Activated naive CD8-positive, alpha-beta T cell treated with anti-CD3 and anti-CD28 coated beads for 36 hours (primary cell): Measurements from ENCODE around the gene WDR17. TPM values are rescaled to one million over a fixed set of nuclear protein-coding genes. Genes with fewer than 3 reads are reported as not detected.

Experiments
- DNase-seq: peaks from one replicate; pipeline ENCODE4 v3.0.0; 2021
- H3K27ac Mint-ChIP-seq: one replicate; pipeline ENCODE4 v1.8.0; 2022; ENCODE audit warnings: mild to moderate bottlenecking, moderate library complexity, mixed read lengths
- H3K27me3 Mint-ChIP-seq: one replicate; pipeline ENCODE4 v1.8.0; 2022; ENCODE audit warnings: mild to moderate bottlenecking, mixed read lengths
- H3K36me3 Mint-ChIP-seq: one replicate; pipeline ENCODE4 v1.8.0; 2021; ENCODE audit warnings: mild to moderate bottlenecking, mixed read lengths
- H3K4me1 Mint-ChIP-seq: one replicate; pipeline ENCODE4 v1.8.0; 2021; ENCODE audit warnings: mixed read lengths
- H3K4me3 Mint-ChIP-seq: one replicate; pipeline ENCODE4 v1.8.0; 2022; ENCODE audit warnings: mild to moderate bottlenecking, moderate library complexity, mixed read lengths
- H3K9me3 Mint-ChIP-seq: one replicate; pipeline ENCODE4 v1.8.0; 2022; ENCODE audit warnings: mixed read lengths
- total RNA-seq, 2 experiments: library from RNA; stranded (reverse); gene quantifications; one replicate each; pipeline ENCODE4 v1.2.3, GENCODE V29; 2021

Gene WDR17
- total RNA-seq = 1 to 10 TPM; 1.9 to 2.7 TPM

DNA sequence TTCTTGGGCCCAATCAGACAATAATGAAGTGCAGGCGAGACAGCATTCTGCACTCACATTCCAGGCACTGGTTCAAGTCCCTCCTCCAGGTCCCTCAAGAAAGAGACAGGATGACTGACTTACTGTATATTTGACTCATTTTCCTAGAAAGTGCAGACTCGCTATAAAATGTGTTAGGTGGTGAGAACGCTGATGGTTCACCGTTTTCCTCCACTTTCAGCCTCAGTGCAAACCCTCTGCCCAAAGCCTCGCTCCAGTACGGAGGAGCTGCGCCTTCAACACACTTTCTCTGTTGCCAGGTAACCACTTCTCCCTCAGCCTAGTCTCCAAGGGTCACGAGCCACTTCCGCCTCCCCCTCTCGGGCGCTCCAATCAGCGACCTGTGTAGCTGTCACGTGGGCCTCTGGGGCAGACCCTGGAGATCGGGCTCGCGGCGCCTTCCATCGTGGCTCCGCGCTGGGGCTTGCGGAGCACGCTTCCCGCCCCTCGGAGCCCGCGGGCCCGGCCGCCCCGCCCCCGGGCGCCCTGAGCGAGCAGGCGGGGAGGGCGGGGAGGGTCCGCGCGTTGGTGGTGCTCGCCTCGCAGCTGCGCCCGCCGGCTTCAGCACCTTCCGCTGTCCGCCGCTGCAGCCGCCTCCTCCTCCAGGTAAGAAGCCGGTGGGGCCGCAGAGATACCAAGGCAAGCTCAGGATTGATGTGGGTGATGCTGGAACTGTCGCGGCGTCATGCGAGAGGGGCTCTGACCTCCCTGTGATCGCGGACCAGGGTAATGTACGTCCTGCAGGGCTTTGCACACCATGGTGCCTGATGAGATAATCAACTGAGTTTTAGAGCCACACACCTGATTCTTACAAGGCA lies at the start of gene WDR17:
Gene WDR17, plus strand, starts transcription at position 407 of the 857 bp plus-strand sequence. CDS start 45,740 bp downstream, outside the sequence.
- peaks cover 12% of the 10 kb centered on the region for H3K4me1 Mint-ChIP-seq
- no peaks in the 10 kb centered on the region for H3K36me3 Mint-ChIP-seq
- no peaks in the 10 kb centered on the region for H3K9me3 Mint-ChIP-seq
- peak within 1 kb of the TSS; percentile 88 for H3K4me3 Mint-ChIP-seq
- H3K27me3 Mint-ChIP-seq = peaks cover 42% of the 10 kb centered on the region
- DNase-seq = peak; percentile 89
- H3K27ac Mint-ChIP-seq = peak within 1 kb of the TSS; percentile 67

- H3K4me3 Mint-ChIP-seq = no peak overlapping the region
Measured at GRCh38 chr4:176016601-176017000, 49.0 kb upstream of the WDR17 start.

DNA sequence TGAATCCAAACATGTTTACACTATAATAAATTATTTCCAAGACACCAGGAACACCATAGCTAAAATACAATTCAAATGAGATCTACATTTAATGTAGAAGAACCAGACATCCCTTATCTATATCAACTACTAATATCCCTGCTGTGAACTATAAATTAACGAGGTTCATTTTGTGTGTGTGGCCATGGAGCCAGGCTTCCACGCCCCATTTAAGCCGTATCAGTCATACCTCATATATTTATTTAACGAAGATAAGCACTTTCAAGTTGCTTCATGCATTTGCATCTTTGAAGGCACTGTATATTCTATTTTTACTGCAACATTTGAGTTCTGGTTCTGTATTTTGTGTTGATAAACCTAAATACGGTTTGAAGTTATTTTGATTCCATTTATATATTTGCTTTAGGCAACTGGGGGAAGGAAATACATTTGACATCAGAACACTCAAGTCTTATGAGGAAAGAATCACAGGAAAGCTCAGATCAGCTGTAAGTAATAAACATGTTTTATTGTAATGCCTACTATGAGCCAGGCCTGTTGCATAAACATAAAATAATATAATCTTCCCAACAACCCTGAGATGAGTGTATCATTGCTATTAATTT lies 45.1 kb upstream of the WDR17 start:
- no peak for DNase-seq
- no peak overlapping the region for H3K27ac Mint-ChIP-seq
- H3K9me3 Mint-ChIP-seq = no peaks in the 10 kb centered on the region
- no peaks in the 10 kb centered on the region for H3K4me1 Mint-ChIP-seq
- H3K4me3 Mint-ChIP-seq = no peak overlapping the region
- H3K36me3 Mint-ChIP-seq = no peaks in the 10 kb centered on the region
- peaks cover 12% of the 10 kb centered on the region for H3K27me3 Mint-ChIP-seq

More at GRCh38 chr4:176016601-176017000, 49.0 kb upstream of the WDR17 start:
- Mint-ChIP-seq H3K27me3 (peaks cover 8% of the 10 kb centered on the region), H3K27ac (no peak overlapping the region), H3K4me1 (no peaks in the 10 kb centered on the region), H3K36me3 (no peaks in the 10 kb centered on the region), H3K9me3 (no peaks in the 10 kb centered on the region)
- DNase-seq = no peak

GRCh38 chr4:176030391-176030790 lies 35.2 kb upstream of the WDR17 start:
- Mint-ChIP-seq H3K4me1 (no peaks in the 10 kb centered on the region), H3K36me3 (no peaks in the 10 kb centered on the region), H3K27me3 (peaks cover 16% of the 10 kb centered on the region), H3K27ac (no peak overlapping the region), H3K9me3 (no peaks in the 10 kb centered on the region), H3K4me3 (no peak overlapping the region)
- no peak for DNase-seq

DNA sequence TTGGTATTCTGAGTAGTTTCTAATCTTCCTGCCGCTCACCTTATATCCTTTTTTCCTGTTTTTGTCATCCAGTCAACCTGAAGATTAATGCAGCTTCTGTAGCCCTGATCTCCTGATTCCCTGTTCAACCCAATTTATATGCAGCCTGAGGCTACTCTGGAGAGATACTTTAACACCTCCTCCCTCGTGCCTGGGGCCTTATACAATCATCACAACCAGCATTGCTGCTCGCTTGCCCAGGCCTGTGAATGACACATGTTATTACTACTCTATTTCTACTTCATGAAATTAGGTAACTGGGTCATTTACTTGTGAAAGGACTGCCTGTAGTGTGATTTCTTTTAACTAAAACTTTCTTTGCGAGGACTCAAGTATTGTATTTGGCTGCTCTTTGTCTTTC lies 33.7 kb upstream of the WDR17 start:
- Mint-ChIP-seq H3K4me1 (peaks cover 4% of the 10 kb centered on the region), H3K27ac (no peak overlapping the region), H3K27me3 (peaks cover 10% of the 10 kb centered on the region), H3K4me3 (no peak overlapping the region), H3K9me3 (no peaks in the 10 kb centered on the region), H3K36me3 (no peaks in the 10 kb centered on the region)
- DNase-seq = no peak

GRCh38 chr4:176032454-176032853 lies 33.2 kb upstream of the WDR17 start:
- peaks cover 4% of the 10 kb centered on the region for H3K4me1 Mint-ChIP-seq
- DNase-seq = no peak
- no peak overlapping the region for H3K27ac Mint-ChIP-seq
- no peaks in the 10 kb centered on the region for H3K36me3 Mint-ChIP-seq
- no peak overlapping the region for H3K4me3 Mint-ChIP-seq
- H3K27me3 Mint-ChIP-seq = peaks cover 8% of the 10 kb centered on the region
- H3K9me3 Mint-ChIP-seq = no peaks in the 10 kb centered on the region

GRCh38 chr4:176034499-176034898 lies 31.1 kb upstream of the WDR17 start:
- peaks cover 4% of the 10 kb centered on the region for H3K4me1 Mint-ChIP-seq
- no peak overlapping the region for H3K4me3 Mint-ChIP-seq
- H3K27ac Mint-ChIP-seq = no peak overlapping the region
- H3K36me3 Mint-ChIP-seq = no peaks in the 10 kb centered on the region
- peaks cover 5% of the 10 kb centered on the region for H3K9me3 Mint-ChIP-seq
- no peak for DNase-seq
- H3K27me3 Mint-ChIP-seq = peaks cover 3% of the 10 kb centered on the region

- no peaks in the 10 kb centered on the region for H3K36me3 Mint-ChIP-seq
- H3K27ac Mint-ChIP-seq = no peak overlapping the region
- peaks cover 9% of the 10 kb centered on the region for H3K9me3 Mint-ChIP-seq
- DNase-seq = no peak
- H3K4me1 Mint-ChIP-seq = peaks cover 4% of the 10 kb centered on the region
- no peak overlapping the region for H3K4me3 Mint-ChIP-seq
- no peaks in the 10 kb centered on the region for H3K27me3 Mint-ChIP-seq
Measured at GRCh38 chr4:176034936-176035335, 30.7 kb upstream of the WDR17 start.

GRCh38 chr4:176036585-176037205 lies 28.9 kb upstream of the WDR17 start:
- H3K4me1 Mint-ChIP-seq = peaks cover 4% of the 10 kb centered on the region
- H3K36me3 Mint-ChIP-seq = no peaks in the 10 kb centered on the region
- no peak for DNase-seq
- peaks cover 5% of the 10 kb centered on the region for H3K27me3 Mint-ChIP-seq
- H3K27ac Mint-ChIP-seq = no peak overlapping the region
- H3K4me3 Mint-ChIP-seq = no peak overlapping the region
- peaks cover 10% of the 10 kb centered on the region for H3K9me3 Mint-ChIP-seq

DNA sequence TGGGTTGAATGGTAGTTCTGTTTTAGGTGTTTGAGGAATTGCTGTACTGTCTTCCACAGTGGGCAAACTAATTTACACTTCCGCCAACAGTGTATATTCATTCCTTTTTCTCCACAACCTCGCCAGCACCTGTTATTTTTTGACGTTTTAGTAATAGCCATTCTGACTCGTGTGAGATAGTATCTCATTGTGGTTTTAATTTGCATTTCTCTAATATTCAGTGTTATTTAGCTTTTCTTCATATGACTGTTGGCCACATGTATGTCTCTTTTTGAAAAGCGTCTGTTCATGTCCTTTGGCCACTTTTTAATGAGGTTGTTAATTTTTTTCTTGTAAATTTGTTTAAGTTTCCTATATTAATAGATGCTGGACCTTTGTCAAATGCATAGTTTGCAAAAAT lies 26.9 kb upstream of the WDR17 start:
- peaks cover 16% of the 10 kb centered on the region for H3K27me3 Mint-ChIP-seq
- H3K27ac Mint-ChIP-seq = no peak overlapping the region
- H3K9me3 Mint-ChIP-seq = peaks cover 10% of the 10 kb centered on the region
- no peak for DNase-seq
- H3K36me3 Mint-ChIP-seq = no peaks in the 10 kb centered on the region
- peaks cover 4% of the 10 kb centered on the region for H3K4me1 Mint-ChIP-seq
- H3K4me3 Mint-ChIP-seq = no peak overlapping the region

DNA sequence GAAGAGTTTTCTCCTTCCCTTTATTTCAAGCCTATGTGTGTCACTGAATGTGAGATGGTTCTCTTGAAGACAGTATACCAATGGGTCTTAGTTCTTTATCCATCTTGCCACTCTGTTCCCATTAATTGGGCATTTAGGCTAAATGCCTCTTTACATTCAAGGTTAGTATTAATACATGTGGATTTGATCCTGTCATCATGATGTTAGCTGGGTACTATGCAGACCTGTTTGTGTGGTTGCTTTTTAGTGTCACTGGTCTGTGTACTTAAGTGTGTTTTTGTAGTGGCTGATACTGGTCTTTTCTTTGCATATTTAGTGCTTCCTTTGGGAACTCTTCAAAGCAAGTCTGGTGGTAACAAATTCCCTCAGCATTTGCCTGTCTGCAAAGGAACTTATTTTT lies 23.4 kb upstream of the WDR17 start:
- Mint-ChIP-seq H3K27ac (no peak overlapping the region), H3K27me3 (peaks cover 28% of the 10 kb centered on the region), H3K9me3 (peaks cover 10% of the 10 kb centered on the region), H3K4me3 (no peak overlapping the region), H3K36me3 (no peaks in the 10 kb centered on the region), H3K4me1 (no peaks in the 10 kb centered on the region)
- no peak for DNase-seq

- peaks cover 28% of the 10 kb centered on the region for H3K27me3 Mint-ChIP-seq
- H3K4me3 Mint-ChIP-seq = no peak overlapping the region
- no peaks in the 10 kb centered on the region for H3K4me1 Mint-ChIP-seq
Measured at GRCh38 chr4:176043838-176044588, 21.6 kb upstream of the WDR17 start.

DNA sequence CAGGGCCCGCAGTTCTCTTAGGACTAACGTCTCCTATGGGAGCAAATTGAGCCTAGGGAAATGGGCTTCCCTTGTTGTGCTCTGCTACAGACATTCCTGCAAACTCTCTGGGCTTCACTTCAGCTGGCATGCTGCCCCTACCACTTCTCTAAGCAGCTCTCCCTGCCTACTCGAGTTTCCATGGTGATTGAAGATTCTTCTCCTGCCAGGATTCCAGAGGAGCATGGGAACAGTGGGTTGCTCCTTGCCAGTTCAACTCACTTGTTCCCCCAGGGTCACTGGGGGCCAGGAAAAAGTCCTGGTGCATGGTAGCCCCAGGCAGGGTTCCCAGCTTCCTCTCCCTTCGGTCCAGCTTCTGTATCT lies 21.1 kb upstream of the WDR17 start:
- peaks cover 28% of the 10 kb centered on the region for H3K27me3 Mint-ChIP-seq
- peaks cover 4% of the 10 kb centered on the region for H3K9me3 Mint-ChIP-seq
- no peak overlapping the region for H3K27ac Mint-ChIP-seq
- H3K4me3 Mint-ChIP-seq = no peak overlapping the region
- no peaks in the 10 kb centered on the region for H3K36me3 Mint-ChIP-seq
- no peak for DNase-seq
- no peaks in the 10 kb centered on the region for H3K4me1 Mint-ChIP-seq

More at GRCh38 chr4:176043838-176044588, 21.6 kb upstream of the WDR17 start:
- no peak overlapping the region for H3K27ac Mint-ChIP-seq
- H3K36me3 Mint-ChIP-seq = no peaks in the 10 kb centered on the region
- H3K9me3 Mint-ChIP-seq = peaks cover 7% of the 10 kb centered on the region
- no peak for DNase-seq

DNA sequence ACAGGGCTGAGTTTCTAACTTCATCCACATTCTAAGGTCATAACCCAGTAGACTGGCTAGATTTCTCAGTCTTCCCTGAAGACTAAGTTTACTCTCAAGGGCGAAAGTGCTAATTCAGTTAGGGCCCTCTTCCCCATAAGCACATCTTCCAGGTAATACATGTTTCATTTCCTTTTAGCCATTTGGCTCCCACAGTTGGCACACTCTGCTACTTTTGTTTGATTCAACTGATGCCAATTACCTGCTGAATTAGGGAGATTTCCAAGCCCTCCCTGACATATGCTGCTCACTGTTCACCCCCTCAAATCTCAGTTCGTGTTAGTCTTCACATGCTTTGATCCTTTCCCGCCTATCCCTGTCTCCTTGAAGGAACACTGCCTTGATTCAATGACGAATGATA lies 17.0 kb upstream of the WDR17 start:
- DNase-seq = no peak
- H3K36me3 Mint-ChIP-seq = no peaks in the 10 kb centered on the region
- no peak overlapping the region for H3K27ac Mint-ChIP-seq
- H3K4me3 Mint-ChIP-seq = no peak overlapping the region
- H3K9me3 Mint-ChIP-seq = no peaks in the 10 kb centered on the region
- H3K27me3 Mint-ChIP-seq = peaks cover 14% of the 10 kb centered on the region
- peaks cover 6% of the 10 kb centered on the region for H3K4me1 Mint-ChIP-seq

GRCh38 chr4:176052744-176053143 lies 12.9 kb upstream of the WDR17 start:
- H3K36me3 Mint-ChIP-seq = no peaks in the 10 kb centered on the region

More at GRCh38 chr4:176052744-176053143, 12.9 kb upstream of the WDR17 start:
- Mint-ChIP-seq H3K4me1 (peaks cover 6% of the 10 kb centered on the region), H3K27me3 (no peaks in the 10 kb centered on the region), H3K4me3 (no peak overlapping the region), H3K27ac (no peak overlapping the region), H3K9me3 (no peaks in the 10 kb centered on the region)
- DNase-seq = no peak
